HepG2 (cell line): ENCODE measurements around the gene SPNS2. TPM values are rescaled to one million over a fixed set of nuclear protein-coding genes. Genes with fewer than 3 reads are reported as not detected.

ENCODE experiments used
- ATAC-seq: fragments of 200-7000 bp; cut with Tn5 transposase; 3 replicates; pipeline ENCODE4 v1.9.1; 2020; ENCODE audit warnings: mild to moderate bottlenecking, moderate library complexity
- BruUV-seq: library from RNA; stranded (reverse); fragments of 400-500 nt; replicated peaks from 2 replicates; lab custom pipeline; 2021; lab: Mats Ljungman, UMichigan
- CTCF ChIA-PET: fragments of 300-600 bp; formaldehyde crosslinking; extraction: SDS; loops from one replicate; lab custom pipeline; 2021; ENCODE audit warnings: low total read pairs, inconsistent platforms, low intra/inter-chr PET ratio; lab: Yijun Ruan, JAX
- POLR2A ChIA-PET: fragments of 350-600 bp; sonication (Branson Sonifier 250); formaldehyde crosslinking; loops from one replicate; lab custom pipeline; 2020; ENCODE audit warnings: antibody characterized with exemption, inconsistent platforms; lab: Yijun Ruan, JAX
- DNase-seq: peaks from one replicate; pipeline ENCODE4 v3.0.0-alpha.2; 2015; ENCODE audit warnings: low spot score
- FAIRE-seq: peaks from 3 replicates; lab custom pipeline; 2011; peaks lifted over from hg19 to GRCh38; lab: Jason Lieb, UNC
- H2AFZ ChIP-seq: one replicate; pipeline ENCODE4 v1.6.1; 2011; ENCODE audit warnings: low read length, inconsistent platforms
- H3K27ac ChIP-seq: fragments of 300-600 bp; 3 replicates; pipeline ENCODE4 v1.8.0; 2011; ENCODE audit warnings: mixed run types, mild to moderate bottlenecking, mixed read lengths, low read length, inconsistent platforms; ENCODE audit not compliant: insufficient read depth; ENCODE audit errors: extremely low read length
- H3K27me3 ChIP-seq, 2 experiments: fragments of 200-600 bp in 1 of 2; 2 replicates in 1 of 2; 3 replicates in 1 of 2; pipeline versions ENCODE4 v1.6.0 to v1.8.0; 2011; ENCODE audit warnings: low read length in 2 of 2, mild to moderate bottlenecking in 2 of 2, moderate library complexity in 2 of 2, inconsistent platforms in 1 of 2; ENCODE audit not compliant: insufficient read depth in 2 of 2, control insufficient read depth in 1 of 2
- H3K36me3 ChIP-seq, 2 experiments: fragments of 200-600 bp in 1 of 2; replicated peaks in 1 of 2; 2 replicates in 1 of 2; 3 replicates in 1 of 2; pipeline versions ENCODE4 v1.5.1 to v1.8.0; 2011; ENCODE audit warnings: low read length in 2 of 2, inconsistent platforms in 1 of 2; ENCODE audit not compliant: insufficient read depth in 2 of 2, control insufficient read depth in 1 of 2
- H3K4me1 ChIP-seq: 2 replicates; pipeline ENCODE4 v1.5.1; 2012; ENCODE audit warnings: low read length, inconsistent platforms; ENCODE audit not compliant: insufficient read depth
- H3K4me2 ChIP-seq: 2 replicates; pipeline ENCODE4 v1.6.0; 2011; ENCODE audit warnings: low read depth, low read length, inconsistent platforms
- H3K4me3 ChIP-seq, 3 experiments: fragments of 200-600 bp in 1 of 3; sonication (generic), shearing (Covaris generic) in 1 of 3; replicated peaks in 1 of 3; 2 replicates each; pipeline ENCODE4 v1.5.1; 2011 to 2016; ENCODE audit warnings: low read length in 3 of 3, inconsistent platforms in 2 of 3, low read depth in 2 of 3, mild to moderate bottlenecking in 2 of 3, control low read depth in 1 of 3, mixed read lengths in 1 of 3; ENCODE audit not compliant: insufficient read depth in 1 of 3
- H3K79me2 ChIP-seq: one replicate; pipeline ENCODE4 v1.6.1; 2011; ENCODE audit warnings: low read length, inconsistent platforms; ENCODE audit not compliant: insufficient read depth
- H3K9ac ChIP-seq: 2 replicates; pipeline ENCODE4 v1.6.0; 2011; ENCODE audit warnings: mild to moderate bottlenecking, low read depth, low read length, inconsistent platforms; ENCODE audit not compliant: insufficient read depth
- H3K9me3 ChIP-seq: 2 replicates; pipeline ENCODE4 v1.5.1; 2012; ENCODE audit warnings: mild to moderate bottlenecking, low read length
- H4K20me1 ChIP-seq: 2 replicates; pipeline ENCODE4 v1.6.0; 2011; ENCODE audit warnings: inconsistent platforms, mild to moderate bottlenecking, low read length, moderate library complexity; ENCODE audit not compliant: insufficient read depth
- AGO2 ChIP-seq: fragments of 200-400 bp; formaldehyde crosslinking; optimal IDR thresholded peaks from 2 replicates; pipeline ENCODE3; 2017; ENCODE audit warnings: mild to moderate bottlenecking, low read depth, low read length, moderate library complexity
- ARID5B ChIP-seq: IDR thresholded peaks from 2 replicates; pipeline ENCODE4 v1.4.0; 2020; ENCODE audit warnings: mild to moderate bottlenecking, missing genetic modification reagents
- HNF4G ChIP-seq, 2 experiments: sonication (generic) in 1 of 2; formaldehyde crosslinking in 1 of 2; IDR thresholded peaks; 2 replicates each; pipeline versions ENCODE4 v1.4.0 to v1.6.1; 2011 to 2020; ENCODE audit warnings: borderline replicate concordance in 2 of 2, low read depth in 2 of 2, mild to moderate bottlenecking in 2 of 2, low read length in 1 of 2, missing genetic modification reagents in 1 of 2, moderate library complexity in 1 of 2
- JUND ChIP-seq: sonication (generic); formaldehyde crosslinking; IDR thresholded peaks from 2 replicates; pipeline ENCODE4 v1.8.0; 2022; ENCODE audit warnings: mild to moderate bottlenecking, missing genetic modification reagents
- NAIF1 ChIP-seq: sonication (generic); formaldehyde crosslinking; IDR thresholded peaks from 2 replicates; pipeline ENCODE4 v1.5.0; 2020; ENCODE audit warnings: mild to moderate bottlenecking, missing genetic modification reagents, borderline replicate concordance
- NCOA1 ChIP-seq: sonication (generic); formaldehyde crosslinking; IDR thresholded peaks from 2 replicates; pipeline ENCODE4 v1.9.0; 2021; ENCODE audit warnings: missing genetic modification reagents
- NFKB2 ChIP-seq: sonication (generic); formaldehyde crosslinking; IDR thresholded peaks from 2 replicates; pipeline ENCODE4 v1.4.0; 2020; ENCODE audit warnings: missing genetic modification reagents, borderline replicate concordance
- PAF1 ChIP-seq: IDR thresholded peaks from 2 replicates; pipeline ENCODE4 v1.6.1; 2016; ENCODE audit warnings: missing genetic modification reagents, missing compliant biosample characterization
- RAD21 ChIP-seq: fragments of 450-650 bp; formaldehyde crosslinking; IDR thresholded peaks from 2 replicates; pipeline ENCODE4 v1.5.0; 2020; ENCODE audit warnings: mild to moderate bottlenecking
- RBFOX2 ChIP-seq: fragments of 200-400 bp; formaldehyde crosslinking; IDR thresholded peaks from 2 replicates; pipeline ENCODE4 v1.6.1; 2017; ENCODE audit warnings: low read depth, mild to moderate bottlenecking, low read length
- REXO4 ChIP-seq: sonication (generic); formaldehyde crosslinking; IDR thresholded peaks from 2 replicates; pipeline ENCODE4 v1.8.0; 2022; ENCODE audit warnings: missing genetic modification reagents, mild to moderate bottlenecking, borderline replicate concordance
- SMAD1 ChIP-seq: sonication (generic); formaldehyde crosslinking; IDR thresholded peaks from 2 replicates; pipeline ENCODE4 v1.4.0; 2020; ENCODE audit warnings: missing genetic modification reagents, low read depth, mild to moderate bottlenecking, borderline replicate concordance
- SOX13 ChIP-seq, 3 experiments: fragments of 450-650 bp in 1 of 3; sonication (generic) in 1 of 3; formaldehyde crosslinking in 1 of 3; IDR thresholded peaks in 2 of 3; conservative IDR thresholded peaks in 1 of 3; 2 replicates each; pipeline versions ENCODE4 v1.5.0 to v1.6.1; 2016 to 2020; ENCODE audit warnings: antibody characterized with exemption in 1 of 3, mild to moderate bottlenecking in 1 of 3, missing compliant biosample characterization in 1 of 3, missing genetic modification reagents in 1 of 3, moderate library complexity in 1 of 3
- ZBTB38 ChIP-seq: sonication (generic); formaldehyde crosslinking; IDR thresholded peaks from 2 replicates; pipeline ENCODE4 v1.5.1; 2020; ENCODE audit warnings: mild to moderate bottlenecking, missing genetic modification reagents
- ZNF383 ChIP-seq: sonication (generic); formaldehyde crosslinking; IDR thresholded peaks from 2 replicates; pipeline ENCODE4 v1.4.0; 2020; ENCODE audit warnings: missing genetic modification reagents, mild to moderate bottlenecking, borderline replicate concordance
- WGBS: methylation state at CpG from one replicate; pipeline ENCODE4 v1.1.6; 2017; ENCODE audit warnings: low lambda C conversion rate; 5-methylcytosine and 5-hydroxymethylcytosine counted together
- in situ Hi-C: cut with HindIII; loops from 2 replicates; pipeline ENCODE4 v1.10.0; 2017; ENCODE audit warnings: low pct_unique_long_range_greater_than_20kb; ENCODE audit not compliant: extremely low pct_ligation_motif_present
- intact Hi-C: fragments of 100-400 bp; cut with micrococcal nuclease; formaldehyde crosslinking; loops from one replicate; pipeline ENCODE4 v1.10.0; 2022; ENCODE audit not compliant: unreplicated experiment
- polyA plus RNA-seq, 8 experiments: library from polyadenylated mRNA; depleted of rRNA in 3 of 8; stranded (reverse) in 7 of 8; unstranded in 1 of 8; fragments of >200 nt; fragmentation: Illumina TruSeq in 4 of 8; extraction: Trizol in 4 of 8; gene quantifications; 2 replicates each; pipeline versions ENCODE4 v1.2.1 to v1.2.3, GENCODE V29; 2011 to 2016; ENCODE audit warnings: low read depth in 4 of 8, missing spikeins in 1 of 8, mixed read lengths in 1 of 8; ENCODE audit not compliant: insufficient read depth in 1 of 8
- total RNA-seq, 5 experiments: library from RNA; depleted of rRNA; stranded (reverse); fragments of >200 nt; fragmentation: Illumina TruSeq; extraction: Trizol; gene quantifications; 2 replicates each; pipeline ENCODE4 v1.2.3, GENCODE V29; 2016; ENCODE audit warnings: low read depth in 1 of 5

SPNS2 gene
- total and polyA plus RNA-seq, 2 of the 13 experiments (the other 11 are each of a cell fraction or from before 2014, with no cell fraction given) = 0.01 TPM; not detected in 1

- no peak for TF ChIP-seq NAIF1 (CRISPR knock-in tag)
- 0 out of 2 replicates have a peak, but pooled peaks have one; percentile 17 for TF ChIP-seq ZBTB38 (CRISPR knock-in tag)
- no peak for TF ChIP-seq HNF4G (IDR thresholded peaks at IDR 0.05; ENCODE audit: borderline replicate concordance, low read depth, low read length)
- TF ChIP-seq HNF4G (CRISPR knock-in tag; IDR thresholded peaks at IDR 0.05; ENCODE audit: borderline replicate concordance, low read depth) = no peak
These were observed 52.5 kb downstream of the SPNS2 start (continued) for GRCh38 chr17:4551141-4551540.

GRCh38 chr17:4551796-4552525, 53.3 kb downstream of the SPNS2 start:
- no peaks in the 10 kb centered on the region for H3K9me3 ChIP-seq
- H3K27me3 ChIP-seq = no peaks in the 10 kb centered on the region
- H3K4me2 ChIP-seq = no peak overlapping the region
- POLR2A ChIA-PET = interaction anchor here (1.1 kb wide), 1 partner anchor 14 kb away, joined by 3 read pairs; no protein-coding TSS in a partner anchor
- TF ChIP-seq RBFOX2 (peak; percentile 42; the same call in 1 of the 2 replicates), PAF1 (CRISPR knock-in tag) (no peak), ZNF383 (CRISPR knock-in tag) (no peak), ARID5B (CRISPR knock-in tag) (no peak), JUND (CRISPR knock-in tag) (no peak), AGO2 (peak; percentile 64), RAD21 (CRISPR knock-in tag) (no peak), SOX13 (IDR thresholded peaks at IDR 0.05) (no peak), SOX13 (CRISPR knock-in tag; conservative IDR thresholded peaks at IDR 0.05 in 1 of 2, IDR thresholded peaks at IDR 0.05 in 1 of 2) (no peak), NFKB2 (CRISPR knock-in tag) (no peak), SMAD1 (CRISPR knock-in tag) (no peak), REXO4 (CRISPR knock-in tag) (no peak), NCOA1 (CRISPR knock-in tag) (no peak)
- no peak overlapping the region for H3K4me3 ChIP-seq
- FAIRE-seq = no peak
- H3K9ac ChIP-seq = no peak overlapping the region
- 96% methylated on average over 13 of the region's 27 CpGs for WGBS
- peaks cover 28% of the 10 kb centered on the region for H3K4me1 ChIP-seq
- intact Hi-C loops (no loop called here), in situ Hi-C loops (loop anchor here (10.0 kb wide), 1 partner anchor 343 kb away; the partner anchor contains the start of gene C17orf107)
- no peaks in the 10 kb centered on the region for H4K20me1 ChIP-seq
- peaks cover 16% of the 10 kb centered on the region for H3K79me2 ChIP-seq
- peaks cover 38 to 63% of the 10 kb centered on the region in 2 experiments for H3K36me3 ChIP-seq
- DNase-seq = no peak
- no TSS peak for BruUV-seq
- CTCF ChIA-PET = no interaction called here
- no peak overlapping the region for H2AFZ ChIP-seq
- ATAC-seq = no peak
- H3K27ac ChIP-seq = no peak overlapping the region
